GM12873 (cell line): Measurements from ENCODE around the gene AP5S1.
A peak's percentile ranks its signal among the peaks of the same experiment; 100 is the strongest.

Source experiments
- CTCF ChIP-seq: IDR thresholded peaks from 2 replicates; pipeline ENCODE4 v1.5.1; 2012; ENCODE audit warnings: low read depth, mild to moderate bottlenecking, moderate library complexity, low read length, control low read depth; ENCODE audit not compliant: insufficient read depth; ENCODE audit errors: missing control alignments

AP5S1 gene

GRCh38 chr20:3823881-3824280, 3.5 kb downstream of the AP5S1 start:
- TF ChIP-seq CTCF: no peak

- TF ChIP-seq CTCF: peak; percentile 5
Observed at GRCh38 chr20:3825526-3825925, 5.2 kb downstream of the AP5S1 start.

GRCh38 chr20:3826420-3826819, 6.1 kb downstream of the AP5S1 start:
- TF ChIP-seq CTCF: no peak

GRCh38 chr20:3828798-3829197, 8.5 kb downstream of the AP5S1 start:
- TF ChIP-seq CTCF: no peak

GRCh38 chr20:3836132-3836531, 15.8 kb downstream of the AP5S1 start:
- TF ChIP-seq CTCF: no peak

GRCh38 chr20:3839328-3839727, 19.0 kb downstream of the AP5S1 start:
- no peak for TF ChIP-seq CTCF

GRCh38 chr20:3842348-3842930, 22.1 kb downstream of the AP5S1 start:
- no peak for TF ChIP-seq CTCF
